Neuronal stem cell (in vitro differentiated cells): ENCODE results near the gene APBB3.
"Not testable (repeated sequence)": the region's sequence is repeated elsewhere in the genome, so short reads cannot be mapped to it uniquely, and the experiment has no call there.

Experiments used
- DNase-seq: peaks from one replicate; pipeline ENCODE4 v3.0.0-alpha.2; 2013; ENCODE audit warnings: low spot score
- H2AFZ ChIP-seq: one replicate; pipeline ENCODE4 v1.6.1; 2013; ENCODE audit warnings: mild to moderate bottlenecking, low read length, inconsistent platforms
- H2AK5ac ChIP-seq: 2 replicates; pipeline ENCODE4 v1.6.1; 2013; ENCODE audit warnings: low read depth, mild to moderate bottlenecking, inconsistent platforms, low read length, moderate library complexity, mixed read lengths
- H2BK120ac ChIP-seq: 2 replicates; pipeline ENCODE4 v1.6.1; 2013; ENCODE audit warnings: low read depth, mild to moderate bottlenecking, inconsistent platforms, low read length, moderate library complexity, mixed read lengths
- H2BK12ac ChIP-seq: one replicate; pipeline ENCODE4 v1.6.1; 2013; ENCODE audit warnings: low read length, inconsistent platforms
- H2BK15ac ChIP-seq: 2 replicates; pipeline ENCODE4 v1.6.1; 2013; ENCODE audit warnings: mild to moderate bottlenecking, low read length, inconsistent platforms, mixed read lengths
- H2BK5ac ChIP-seq: one replicate; pipeline ENCODE4 v1.6.1; 2013; ENCODE audit warnings: inconsistent platforms, mild to moderate bottlenecking, low read length, moderate library complexity
- H3K14ac ChIP-seq: one replicate; pipeline ENCODE4 v1.6.1; 2013; ENCODE audit warnings: low read length, inconsistent platforms
- H3K18ac ChIP-seq: 2 replicates; pipeline ENCODE4 v1.6.1; 2013; ENCODE audit warnings: low read length, inconsistent platforms
- H3K23ac ChIP-seq: 2 replicates; pipeline ENCODE4 v1.6.1; 2013; ENCODE audit warnings: low read depth, mild to moderate bottlenecking, mixed read lengths, low read length, inconsistent platforms; ENCODE audit not compliant: poor library complexity
- H3K27ac ChIP-seq: replicated peaks from 3 replicates; pipeline ENCODE4 v1.5.1; 2013; ENCODE audit warnings: low read length, inconsistent platforms
- H3K27me3 ChIP-seq, 3 experiments: 2 replicates each; pipeline ENCODE4 v1.6.1; 2013; ENCODE audit warnings: low read length in 3 of 3, mild to moderate bottlenecking in 2 of 3, inconsistent platforms in 1 of 3, low read depth in 1 of 3, mixed read lengths in 1 of 3, moderate library complexity in 1 of 3; ENCODE audit not compliant: control insufficient read depth in 3 of 3, insufficient read depth in 3 of 3
- H3K36me3 ChIP-seq, 2 donors: replicated peaks in 1 of 2; 2 replicates each; pipeline ENCODE4 v1.6.1; 2013; ENCODE audit warnings: low read length in 2 of 2; ENCODE audit not compliant: control insufficient read depth in 2 of 2, insufficient read depth in 2 of 2
- H3K4ac ChIP-seq: 2 replicates; pipeline ENCODE4 v1.6.1; 2013; ENCODE audit warnings: inconsistent platforms, mild to moderate bottlenecking, low read length, moderate library complexity
- H3K4me1 ChIP-seq, 2 donors: 1 replicate in 1 of 2; 2 replicates in 1 of 2; pipeline ENCODE4 v1.6.1; 2013; ENCODE audit warnings: low read length in 2 of 2, low read depth in 1 of 2; ENCODE audit not compliant: control insufficient read depth in 2 of 2, insufficient read depth in 1 of 2
- H3K4me2 ChIP-seq: one replicate; pipeline ENCODE4 v1.6.1; 2013; ENCODE audit warnings: mild to moderate bottlenecking, low read length, inconsistent platforms; ENCODE audit not compliant: insufficient read depth, poor library complexity, severe bottlenecking
- H3K4me3 ChIP-seq, 2 donors: 2 replicates each; pipeline ENCODE4 v1.5.1; 2013; ENCODE audit warnings: low read length in 2 of 2, mild to moderate bottlenecking in 2 of 2, inconsistent platforms in 1 of 2, moderate library complexity in 1 of 2
- H3K79me1 ChIP-seq: one replicate; pipeline ENCODE4 v1.6.1; 2013; ENCODE audit warnings: low read depth, mild to moderate bottlenecking, inconsistent platforms, low read length, moderate library complexity
- H3K9ac ChIP-seq: one replicate; pipeline ENCODE4 v1.6.1; 2013; ENCODE audit warnings: mild to moderate bottlenecking, low read depth, low read length, inconsistent platforms; ENCODE audit not compliant: poor library complexity
- H3K9me3 ChIP-seq, 2 donors: replicated peaks in 1 of 2; 2 replicates each; pipeline versions ENCODE3 to v1.6.1; 2013; ENCODE audit warnings: low read length in 2 of 2, mild to moderate bottlenecking in 2 of 2, inconsistent platforms in 1 of 2, low read depth in 1 of 2, mixed read lengths in 1 of 2, moderate library complexity in 1 of 2; ENCODE audit not compliant: control insufficient read depth in 2 of 2, insufficient read depth in 1 of 2
- H4K8ac ChIP-seq: one replicate; pipeline ENCODE4 v1.6.1; 2013; ENCODE audit warnings: low read depth, mild to moderate bottlenecking, inconsistent platforms, low read length, moderate library complexity
- H4K91ac ChIP-seq: one replicate; pipeline ENCODE4 v1.6.1; 2013; ENCODE audit warnings: low read length, low read depth, mild to moderate bottlenecking, inconsistent platforms; ENCODE audit not compliant: poor library complexity
- whole genome bisulfite sequencing, 2 donors: extraction: QIAGEN DNeasy Blood & Tissue Kit; methylation state at CpG; one replicate each; pipeline ENCODE4 v1.1.7; 2013; ENCODE audit warnings: missing lambda C conversion rate in 2 of 2, mixed read lengths in 1 of 2; ENCODE audit not compliant: insufficient read length in 2 of 2, insufficient replicate concordance in 1 of 2; ENCODE audit errors: extremely low coverage in 2 of 2; 5-methylcytosine and 5-hydroxymethylcytosine counted together

APBB3 gene

GRCh38 chr5:140603446-140603698, 39.0 kb upstream of the APBB3 start:
- H3K36me3 ChIP-seq, DNase-seq, H4K8ac ChIP-seq, H3K4me2 ChIP-seq, H3K18ac ChIP-seq, H2AFZ ChIP-seq, H3K9ac ChIP-seq, H2AK5ac ChIP-seq, H2BK15ac ChIP-seq, H3K9me3 ChIP-seq, H2BK5ac ChIP-seq, H3K23ac ChIP-seq, H3K4me3 ChIP-seq, H3K79me1 ChIP-seq, H3K27ac ChIP-seq, H3K4me1 ChIP-seq, H4K91ac ChIP-seq, H3K14ac ChIP-seq, H3K27me3 ChIP-seq, H2BK12ac ChIP-seq, H2BK120ac ChIP-seq, H3K4ac ChIP-seq: not testable (repeated sequence)
- WGBS, 2 donors, result no CpG with 5 or more reads among the region's 4 CpGs

DNA sequence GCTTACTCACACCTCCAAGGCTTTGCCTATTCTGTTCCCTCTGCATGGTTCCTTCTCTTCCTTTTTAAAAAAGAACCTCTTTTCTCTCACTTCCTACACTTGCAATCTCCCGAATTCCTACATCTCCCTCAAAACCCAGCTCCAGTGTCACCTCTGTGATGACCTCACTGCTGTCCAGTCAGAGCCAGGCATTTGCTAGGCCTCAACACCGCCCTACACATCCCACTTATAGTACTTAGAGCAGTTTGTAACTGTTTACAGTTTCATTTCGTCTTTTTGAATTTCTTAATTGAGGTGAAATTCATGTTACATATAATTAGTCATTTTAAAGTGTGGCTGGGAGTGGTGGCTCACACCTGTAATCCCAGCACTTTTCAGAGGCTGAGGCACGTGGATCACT, 37.7 kb upstream of the APBB3 start:
- Histone ChIP-seq H4K91ac (no peak overlapping the region), H2BK12ac (no peak overlapping the region), H2AFZ (no peak overlapping the region), H2BK120ac (no peak overlapping the region), H3K4ac (no peak overlapping the region), H4K8ac (no peak overlapping the region), H2AK5ac (no peak overlapping the region), H3K4me3 (no peak overlapping the region), H3K27ac (no peak overlapping the region), H3K9me3 (peaks cover 0 to 2% of the 10 kb centered on the region in 2 donors), H3K14ac (no peak overlapping the region), H3K36me3 (no peaks in the 10 kb centered on the region), H3K27me3 (peaks cover 0 to 6% (median 0%) of the 10 kb centered on the region in 3 experiments), H3K23ac (no peak overlapping the region), H3K18ac (no peak overlapping the region), H2BK15ac (no peak overlapping the region), H3K9ac (no peak overlapping the region), H3K4me1 (no peaks in the 10 kb centered on the region), H3K4me2 (no peak overlapping the region), H3K79me1 (no peaks in the 10 kb centered on the region), H2BK5ac (no peak overlapping the region)
- DNase-seq, result no peak
- no CpG with 5 or more reads among the region's 4 CpGs for WGBS, 2 donors

- Histone ChIP-seq H2BK120ac (no peak overlapping the region), H3K4me1 (no peaks in the 10 kb centered on the region), H3K27me3 (peaks cover 0 to 6% (median 0%) of the 10 kb centered on the region in 3 experiments), H3K4ac (no peak overlapping the region), H3K18ac (no peak overlapping the region), H3K4me2 (no peak overlapping the region), H3K9ac (no peak overlapping the region), H3K14ac (no peak overlapping the region), H3K4me3 (no peak overlapping the region), H3K9me3 (peaks cover 0 to 2% of the 10 kb centered on the region in 2 donors), H3K79me1 (no peaks in the 10 kb centered on the region), H2AFZ (no peak overlapping the region), H4K91ac (no peak overlapping the region), H2BK5ac (no peak overlapping the region), H2BK15ac (no peak overlapping the region), H2AK5ac (no peak overlapping the region), H2BK12ac (no peak overlapping the region), H3K23ac (no peak overlapping the region), H4K8ac (no peak overlapping the region), H3K36me3 (no peaks in the 10 kb centered on the region), H3K27ac (no peak overlapping the region)
- no peak for DNase-seq
These were observed 35.7 kb upstream of the APBB3 start for GRCh38 chr5:140600096-140600495.

DNA sequence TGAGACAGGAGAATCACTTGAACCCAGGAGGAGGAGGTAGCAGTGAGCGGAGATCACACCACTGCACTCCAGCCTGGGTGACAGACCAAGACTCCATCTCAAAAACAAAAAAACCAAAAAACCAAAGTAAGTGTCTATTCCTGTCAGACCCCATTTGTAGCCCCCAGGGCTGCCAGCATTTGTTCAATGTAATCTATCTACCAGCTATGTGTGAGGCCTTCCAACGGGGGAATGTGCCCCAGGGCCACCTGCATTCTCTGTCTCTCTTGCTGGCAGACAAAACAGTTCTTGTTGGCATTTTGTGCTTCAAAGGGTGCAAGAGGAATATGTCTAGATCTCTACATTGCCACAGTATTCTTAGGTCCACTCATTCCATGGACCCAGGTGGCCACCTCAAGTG, 34.4 kb upstream of the APBB3 start:
- no peak overlapping the region for H3K4me3 ChIP-seq
- no peak overlapping the region for H3K14ac ChIP-seq
- no peak overlapping the region for H4K91ac ChIP-seq
- H3K27ac ChIP-seq, result no peak overlapping the region
- no peak overlapping the region for H3K23ac ChIP-seq
- H3K9me3 ChIP-seq, result peaks cover 0 to 2% of the 10 kb centered on the region in 2 donors
- H2BK5ac ChIP-seq, result no peak overlapping the region
- H3K79me1 ChIP-seq, result no peaks in the 10 kb centered on the region
- H2AK5ac ChIP-seq, result no peak overlapping the region
- H3K18ac ChIP-seq, result no peak overlapping the region
- H2BK12ac ChIP-seq, result no peak overlapping the region
- H3K27me3 ChIP-seq, result peaks cover 0 to 10% (median 0%) of the 10 kb centered on the region in 3 experiments
- no peak overlapping the region for H2AFZ ChIP-seq
- H3K4me2 ChIP-seq, result no peak overlapping the region
- DNase-seq, result no peak
- no peaks in the 10 kb centered on the region for H3K36me3 ChIP-seq
- H3K4ac ChIP-seq, result no peak overlapping the region
- H2BK120ac ChIP-seq, result no peak overlapping the region
- no CpG with 5 or more reads among the region's 2 CpGs for WGBS, 2 donors
- no peak overlapping the region for H2BK15ac ChIP-seq
- H3K4me1 ChIP-seq, result no peaks in the 10 kb centered on the region
- no peak overlapping the region for H3K9ac ChIP-seq
- no peak overlapping the region for H4K8ac ChIP-seq
